DMS 273 treated with DMSO at 0.1 percent for 48 hours (cell line): ENCODE results near the gene TMEM33.

ENCODE experiments used
- DNase-seq: peaks from one replicate; lab custom pipeline; 2025; lab: John Stamatoyannopoulos, UW

TMEM33 gene

GRCh38 chr4:41939016-41939626, 3.9 kb downstream of the TMEM33 start:
- DNase-seq: no peak

- no peak for DNase-seq
These were observed 5.6 kb downstream of the TMEM33 start for GRCh38 chr4:41940834-41941233.

- no peak for DNase-seq
These were observed 8.3 kb downstream of the TMEM33 start for GRCh38 chr4:41943506-41943905.

- DNase-seq: no peak
These were observed 8.9 kb downstream of the TMEM33 start for GRCh38 chr4:41944089-41944488.

- no peak for DNase-seq
These were observed 14.3 kb downstream of the TMEM33 start for GRCh38 chr4:41949531-41949930.

DNA sequence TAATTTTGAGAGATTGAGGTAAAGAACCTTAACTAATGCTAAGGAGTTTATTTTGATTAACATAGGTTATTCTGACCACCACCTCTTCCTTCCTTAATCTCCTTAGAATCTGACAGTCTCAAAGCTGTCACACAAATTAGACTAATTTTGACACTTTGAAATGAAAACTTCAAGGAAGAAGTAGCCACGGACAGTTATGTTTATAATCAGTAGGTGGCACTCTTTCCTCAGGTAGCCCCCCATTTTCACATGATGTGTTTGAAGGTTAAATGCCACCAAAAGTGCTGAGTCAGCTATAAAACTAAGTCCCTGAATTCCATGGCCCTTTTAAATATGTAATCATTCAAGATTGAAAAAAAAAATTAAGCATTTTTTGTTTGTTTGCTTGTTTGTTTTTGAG, 22.4 kb downstream of the TMEM33 start:
- no peak for DNase-seq

DNA sequence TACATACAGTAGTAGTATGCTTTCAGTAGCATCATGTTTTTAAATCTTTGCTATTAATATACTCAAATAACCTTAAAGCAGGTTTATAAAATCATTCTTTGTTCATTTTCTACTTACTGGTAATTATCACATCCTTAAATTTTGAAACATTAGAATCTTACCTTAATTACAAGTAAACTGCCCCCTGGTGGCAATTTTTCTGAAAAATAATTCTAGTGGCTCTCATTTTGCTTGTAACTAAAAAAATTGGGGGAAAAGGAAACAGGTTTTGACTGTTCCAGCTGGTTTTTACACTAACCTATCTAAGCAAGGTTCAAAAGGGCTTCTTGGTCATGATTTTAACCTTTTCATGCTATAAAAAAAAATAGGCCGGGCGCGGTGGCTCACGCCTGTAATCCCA, 27.9 kb downstream of the TMEM33 start:
- no peak for DNase-seq

DNA sequence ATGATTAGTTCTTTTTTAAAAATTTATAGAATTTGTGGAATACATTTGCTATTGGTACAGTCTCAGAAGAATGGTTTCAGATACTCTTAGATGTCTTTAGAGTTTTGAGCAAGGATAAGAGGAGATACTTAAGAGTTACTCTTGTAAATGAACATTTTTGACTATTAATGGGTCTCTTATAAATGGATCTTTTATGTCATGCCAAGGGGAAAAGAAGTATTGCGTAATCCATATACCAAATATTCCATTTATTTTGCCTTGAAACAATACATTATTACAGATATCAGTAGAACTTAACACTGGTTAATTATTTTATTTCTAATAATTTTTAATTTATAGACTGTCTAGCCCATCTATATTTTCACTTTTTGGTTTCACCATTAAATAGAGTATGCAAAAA, 29.2 kb downstream of the TMEM33 start:
- no peak for DNase-seq

- DNase-seq: no peak
These were observed 32.2 kb downstream of the TMEM33 start for GRCh38 chr4:41967392-41967791.

GRCh38 chr4:41969671-41970070, 34.4 kb downstream of the TMEM33 start:
- DNase-seq: no peak

DNA sequence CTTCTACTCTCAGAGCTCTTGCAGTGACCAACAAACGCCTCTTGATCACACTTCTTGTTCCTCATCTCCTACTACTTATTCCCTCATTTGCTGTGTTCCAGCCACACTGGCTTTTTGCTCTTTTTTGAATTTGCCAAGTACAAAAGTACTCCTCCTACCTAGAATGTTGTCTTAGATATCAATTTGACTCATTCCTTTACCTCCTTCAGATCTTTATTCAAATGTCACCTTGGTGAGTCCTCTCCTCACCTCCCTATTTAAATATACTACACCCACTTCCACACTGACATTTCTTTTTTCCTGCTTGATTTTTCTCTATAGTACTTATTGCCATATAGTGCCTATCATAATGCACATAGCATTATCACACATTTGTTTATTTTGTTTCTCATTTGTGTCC, 40.1 kb downstream of the TMEM33 start:
- DNase-seq: no peak

DNA sequence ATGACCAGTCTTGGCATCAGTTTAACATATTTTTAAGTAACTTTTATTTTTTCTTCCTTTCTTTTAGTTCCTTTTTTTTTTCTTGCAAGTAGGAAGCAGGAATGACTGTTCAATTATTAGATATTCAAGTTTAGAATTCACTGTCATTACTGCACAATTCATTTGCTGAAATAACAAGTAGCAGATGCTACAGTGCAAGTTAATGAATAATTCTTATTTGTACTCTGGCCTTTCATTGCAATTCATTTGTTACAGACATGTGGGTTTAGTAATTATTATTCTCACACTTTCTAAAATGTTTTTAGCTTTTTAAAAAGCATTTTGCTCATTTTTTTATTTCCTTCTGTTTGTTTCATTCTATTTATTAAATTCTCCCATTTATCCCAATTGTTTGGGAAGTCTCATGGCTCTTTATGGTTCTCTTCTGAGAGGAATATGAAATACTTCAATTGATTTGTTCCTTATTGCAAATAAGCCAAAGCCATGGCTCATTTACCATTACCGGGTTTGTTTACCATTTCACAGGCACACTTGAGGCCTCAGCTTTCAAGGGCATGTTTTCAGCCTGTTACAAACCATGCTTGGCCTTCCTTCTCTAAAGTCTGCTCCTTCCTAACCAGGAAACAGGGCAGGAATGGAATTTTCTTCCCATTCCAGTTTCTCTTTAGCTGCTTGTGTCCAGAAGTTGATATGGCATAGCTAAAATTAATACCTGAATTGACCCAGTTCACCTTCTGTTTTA, 41.7 kb downstream of the TMEM33 start:
- no peak for DNase-seq

- DNase-seq: no peak
These were observed 42.5 kb downstream of the TMEM33 start for GRCh38 chr4:41977709-41978108.

DNA sequence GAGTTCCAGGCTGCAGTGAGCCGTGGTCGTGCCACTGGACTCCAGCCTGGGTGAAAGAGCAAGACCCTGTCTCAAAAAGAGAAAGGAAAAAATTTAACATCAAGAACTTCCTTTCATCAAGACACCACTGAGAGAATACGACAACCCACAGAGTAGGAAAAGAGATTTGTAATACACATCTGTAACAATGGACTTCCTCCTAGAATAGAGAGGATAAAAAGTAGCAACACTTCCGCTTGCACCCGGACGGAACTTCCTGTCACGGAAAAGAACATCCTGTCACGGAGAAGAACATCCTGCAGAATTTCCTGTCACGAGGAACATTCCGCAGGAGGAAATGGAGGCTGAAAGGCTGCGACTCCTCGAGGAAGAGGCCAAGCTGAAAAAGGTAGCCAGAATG, 46.2 kb downstream of the TMEM33 start, which contains the start of gene DCAF4L1:
Gene DCAF4L1 (plus strand): TSS at position 301 of the 400 bp plus-strand sequence. CDS start 37 bp downstream, at position 338.
- no peak for DNase-seq

- DNase-seq: no peak
These were observed 47.5 kb downstream of the TMEM33 start for GRCh38 chr4:41982716-41983115.

- DNase-seq: no peak
These were observed 49.9 kb downstream of the TMEM33 start for GRCh38 chr4:41985151-41985550.

DNA sequence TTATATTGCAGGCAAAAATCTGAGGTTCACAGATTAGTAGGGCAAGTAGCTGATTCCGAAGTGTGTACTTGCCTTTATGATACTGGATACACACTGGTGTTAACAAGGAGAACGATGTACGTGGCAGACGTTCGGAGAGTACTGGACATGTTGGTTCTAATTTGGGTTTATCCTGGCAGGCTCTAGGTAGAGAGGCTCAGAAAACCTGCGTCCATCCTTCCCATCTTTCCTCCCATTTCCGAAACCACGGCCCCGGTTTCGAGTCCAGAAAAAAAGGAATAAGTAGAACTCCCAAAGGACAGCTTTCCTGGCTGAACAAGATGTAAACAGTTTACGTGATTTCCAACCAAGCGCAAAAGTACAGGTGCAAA, 54.8 kb downstream of the TMEM33 start:
- DNase-seq: no peak

GRCh38 chr4:41990365-41991111, 55.3 kb downstream of the TMEM33 start, which contains the start of gene SLC30A9:
Gene SLC30A9 (plus strand): TSS chr4:41990530. CDS start chr4:41990652, 122 bp downstream.
- DNase-seq: peak; percentile 62

- no peak for DNase-seq
These were observed 56.9 kb downstream of the TMEM33 start for GRCh38 chr4:41991916-41992767.

- no peak for DNase-seq
These were observed 58.0 kb downstream of the TMEM33 start for GRCh38 chr4:41992967-41993857.

DNA sequence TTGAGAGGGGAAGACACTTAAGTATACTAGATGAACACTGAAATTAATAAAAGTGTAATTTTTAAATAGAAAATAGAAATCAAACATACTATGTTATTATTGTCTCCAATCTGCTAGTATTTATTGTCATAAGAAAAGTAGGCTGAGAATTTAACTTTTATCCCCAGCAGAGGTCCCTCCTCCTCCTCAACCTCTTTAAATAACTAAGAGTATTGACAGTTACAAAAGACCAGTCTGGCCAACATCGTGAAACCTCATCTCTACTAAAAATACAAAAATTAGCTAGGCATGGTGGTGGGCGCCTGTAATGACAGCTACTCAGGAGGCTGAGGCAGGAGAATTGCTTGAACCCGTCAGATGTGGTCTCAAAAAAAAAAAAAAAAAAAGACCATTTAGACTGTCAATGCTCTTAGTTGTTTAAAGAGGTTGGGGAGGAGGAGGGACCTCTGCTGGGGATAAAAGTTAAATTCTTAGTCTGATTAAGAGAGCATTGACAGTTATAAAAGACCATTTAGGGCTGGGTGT, 59.3 kb downstream of the TMEM33 start:
- no peak for DNase-seq
